ENCODE data around the gene E2F6.
A peak's percentile ranks its signal among the peaks of the same experiment; 100 is the strongest.

Gene E2F6

GRCh38 chr2:11465485-11466306 is at the start of gene E2F6:
E2F6 (minus strand) TSS chr2:11466161; CDS start chr2:11465879, 282 bp downstream.
- DNase-seq (ENCODE audit: low read depth in 2 of 3, low spot score in 2 of 3), result peak; percentile 83 to 85 (median 84)

GRCh38 chr2:11515490-11515981 is 49.6 kb upstream of the E2F6 start:
- DNase-seq (ENCODE audit: low read depth in 2 of 3, low spot score in 2 of 3), result no peak

- DNase-seq (ENCODE audit: low read depth in 2 of 3, low spot score in 2 of 3), result no peak
Observed at GRCh38 chr2:11514904-11515303, 48.9 kb upstream of the E2F6 start.

GRCh38 chr2:11514081-11514730 is 48.2 kb upstream of the E2F6 start:
- no peak for DNase-seq (ENCODE audit: low read depth in 2 of 3, low spot score in 2 of 3)

GRCh38 chr2:11513319-11513718 is 47.4 kb upstream of the E2F6 start:
- no peak for DNase-seq (ENCODE audit: low read depth in 2 of 3, low spot score in 2 of 3)

GRCh38 chr2:11512431-11512830 is 46.5 kb upstream of the E2F6 start:
- DNase-seq (ENCODE audit: low read depth in 2 of 3, low spot score in 2 of 3), result no peak

GRCh38 chr2:11509657-11510360 is 43.8 kb upstream of the E2F6 start:
- DNase-seq (ENCODE audit: low read depth in 2 of 3, low spot score in 2 of 3), result no peak

GRCh38 chr2:11508279-11508678 is 42.3 kb upstream of the E2F6 start:
- DNase-seq (ENCODE audit: low read depth in 2 of 3, low spot score in 2 of 3), result no peak

- DNase-seq (ENCODE audit: low read depth in 2 of 3, low spot score in 2 of 3), result no peak
Observed at GRCh38 chr2:11507517-11507916, 41.6 kb upstream of the E2F6 start.

- DNase-seq (ENCODE audit: low read depth in 2 of 3, low spot score in 2 of 3), result no peak
Observed at GRCh38 chr2:11506611-11506969, 40.6 kb upstream of the E2F6 start.

GRCh38 chr2:11505652-11506610 is 40.0 kb upstream of the E2F6 start:
- no peak for DNase-seq (ENCODE audit: low read depth in 2 of 3, low spot score in 2 of 3)

- no peak for DNase-seq (ENCODE audit: low read depth in 2 of 3, low spot score in 2 of 3)
Observed at GRCh38 chr2:11503354-11503927, 37.5 kb upstream of the E2F6 start.

- no peak for DNase-seq (ENCODE audit: low read depth in 2 of 3, low spot score in 2 of 3)
Observed at GRCh38 chr2:11502740-11503292, 36.9 kb upstream of the E2F6 start.

- no peak for DNase-seq (ENCODE audit: low read depth in 2 of 3, low spot score in 2 of 3)
Observed at GRCh38 chr2:11500702-11501303, 34.8 kb upstream of the E2F6 start.

GRCh38 chr2:11499081-11499743 is 33.3 kb upstream of the E2F6 start:
- no peak for DNase-seq (ENCODE audit: low read depth in 2 of 3, low spot score in 2 of 3)

GRCh38 chr2:11498543-11499034 is 32.6 kb upstream of the E2F6 start:
- no peak for DNase-seq (ENCODE audit: low read depth in 2 of 3, low spot score in 2 of 3)

GRCh38 chr2:11495844-11496681 is 30.1 kb upstream of the E2F6 start:
- DNase-seq (ENCODE audit: low read depth in 2 of 3, low spot score in 2 of 3), result no peak

- no peak for DNase-seq (ENCODE audit: low read depth in 2 of 3, low spot score in 2 of 3)
Observed at GRCh38 chr2:11494310-11494709, 28.3 kb upstream of the E2F6 start.
